ENCODE data around the gene CYB561D2.
"Not testable (repeated sequence)": the region's sequence is repeated elsewhere in the genome, so short reads cannot be mapped to it uniquely, and the experiment has no call there.

Gene CYB561D2, protein sequence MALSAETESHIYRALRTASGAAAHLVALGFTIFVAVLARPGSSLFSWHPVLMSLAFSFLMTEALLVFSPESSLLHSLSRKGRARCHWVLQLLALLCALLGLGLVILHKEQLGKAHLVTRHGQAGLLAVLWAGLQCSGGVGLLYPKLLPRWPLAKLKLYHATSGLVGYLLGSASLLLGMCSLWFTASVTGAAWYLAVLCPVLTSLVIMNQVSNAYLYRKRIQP

DNA sequence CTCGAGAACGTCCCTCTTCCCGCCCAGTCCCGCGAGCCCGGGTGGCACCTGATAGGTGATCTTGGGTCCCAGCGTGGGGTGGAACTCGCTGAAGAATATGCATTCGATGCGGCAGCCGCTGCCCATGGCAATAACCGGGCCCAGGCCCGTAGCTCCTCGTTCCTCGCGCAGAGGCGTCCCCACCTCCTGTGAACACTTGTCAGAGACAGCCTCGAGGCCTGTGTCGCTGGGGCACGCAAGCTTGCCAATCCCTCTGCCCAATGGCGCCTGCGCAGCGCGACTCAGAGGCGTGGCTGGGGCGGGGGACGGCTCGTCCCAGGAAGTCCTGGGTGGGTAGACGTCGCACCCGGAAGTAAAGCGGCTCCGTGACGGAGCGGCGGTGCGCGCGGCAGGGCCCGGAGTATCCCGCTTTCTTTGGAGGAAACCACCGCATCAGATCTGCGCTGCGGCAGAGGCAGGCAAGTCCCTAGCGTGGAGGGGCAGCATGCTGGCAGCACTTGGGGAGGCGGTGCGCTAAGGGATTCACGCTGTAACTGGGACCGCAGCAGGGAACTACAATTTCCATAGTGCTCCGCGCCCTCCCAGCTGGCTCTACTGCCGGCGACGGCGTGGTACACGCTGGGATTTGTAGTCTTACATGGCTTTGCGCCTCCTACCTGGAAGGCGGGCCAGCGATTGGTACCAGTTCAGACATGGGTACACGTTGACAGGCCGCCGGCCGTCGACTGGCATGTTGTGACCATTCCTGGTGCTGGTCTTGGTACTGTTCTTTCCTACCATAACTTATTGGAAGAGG is at the start of gene CYB561D2, which contains the start of gene NPRL2:
TSS of gene CYB561D2 (plus strand) at position 336 of the 796 bp plus-strand sequence. CDS start 572 bp downstream, outside the sequence.
TSS of gene NPRL2 (minus strand) at position 249 of the 796 bp plus-strand sequence. CDS start at position 126, 123 bp downstream.
- DNase-seq, result peak; percentile 89

DNA sequence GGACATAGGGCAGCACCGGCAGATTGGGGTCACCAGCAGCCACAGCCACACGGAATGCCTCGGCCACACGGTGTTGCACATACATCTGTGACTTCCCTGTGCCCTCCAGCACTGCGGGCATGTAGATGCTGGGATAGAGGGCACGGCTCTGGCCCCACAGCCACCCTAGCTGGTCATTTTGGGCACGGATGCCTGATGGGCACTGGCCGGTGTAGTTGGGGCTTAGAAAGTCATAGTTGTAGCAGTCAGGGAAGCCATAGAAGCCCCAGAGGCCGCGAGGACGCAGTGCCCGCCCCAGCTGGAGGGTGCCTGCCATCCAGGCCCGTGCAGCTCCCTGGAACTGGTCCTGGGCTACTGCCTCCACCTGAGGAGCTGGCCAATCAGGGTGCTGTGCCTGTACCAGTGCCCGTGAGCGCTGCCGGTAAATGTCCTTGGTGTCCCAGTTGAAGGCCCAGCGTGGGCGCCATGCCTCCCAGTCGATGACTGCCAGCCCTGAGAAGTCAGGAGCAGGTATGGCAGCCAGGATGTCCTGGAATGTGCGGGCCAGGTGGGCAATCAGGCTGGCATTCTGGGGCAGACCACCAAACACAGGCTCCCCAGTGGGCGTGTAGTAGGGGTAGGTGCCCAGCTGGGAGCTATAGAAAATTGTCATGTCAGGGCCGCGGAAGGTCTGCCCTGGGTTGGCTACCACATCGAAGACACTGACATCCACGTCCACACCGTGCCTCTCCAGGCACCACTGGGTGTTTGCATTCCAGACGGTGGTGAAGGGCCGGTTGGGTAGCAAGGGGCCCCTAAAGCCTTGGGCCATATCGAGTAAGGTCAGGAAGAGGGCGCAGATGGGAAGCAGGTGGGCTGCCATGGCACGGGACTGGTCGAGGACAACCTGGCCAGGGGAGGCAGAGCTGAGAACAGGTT is 48.3 kb upstream of the CYB561D2 start:
- DNase-seq, result no peak

DNA sequence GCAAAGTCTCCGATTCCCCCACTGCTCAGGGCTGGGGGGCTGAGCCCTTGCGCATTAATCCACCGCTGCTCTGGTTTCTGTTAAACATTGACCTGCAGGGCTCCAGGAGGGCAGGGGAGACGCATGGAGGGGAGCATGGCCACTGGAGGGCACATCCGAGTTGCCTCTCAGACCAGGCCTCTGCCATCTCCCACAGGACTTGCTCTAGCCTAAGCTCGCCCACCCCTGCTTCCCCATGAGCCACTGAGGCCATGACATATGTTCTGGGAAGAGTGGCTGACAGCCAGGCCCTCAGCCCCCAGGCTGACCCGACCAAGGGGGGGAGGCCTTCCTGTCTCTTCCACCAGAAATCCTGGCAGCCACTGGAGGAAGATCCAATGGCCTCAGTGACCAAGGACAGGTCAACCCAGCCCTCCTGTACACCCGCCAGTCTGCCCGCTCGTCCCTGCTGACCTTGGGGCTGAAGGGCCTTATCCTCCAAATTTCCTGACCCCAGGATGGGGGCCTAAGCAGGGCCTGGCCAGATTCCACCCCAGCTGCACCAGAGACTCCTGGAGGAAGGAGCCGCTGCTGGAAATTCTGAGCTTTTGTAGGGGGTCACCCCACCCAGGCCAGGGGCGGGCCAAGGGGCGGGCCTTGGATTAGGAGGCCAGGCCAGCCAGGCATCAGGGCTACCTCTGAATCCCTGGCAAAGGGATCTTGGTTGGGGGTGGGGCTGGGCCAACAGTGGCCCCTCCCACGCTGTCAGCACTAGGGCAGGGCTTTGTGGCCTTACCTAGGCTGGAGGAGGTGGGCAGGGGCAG is 47.4 kb upstream of the CYB561D2 start, which contains the start of gene HYAL1:
TSS of gene HYAL1 (minus strand) at position 562 of the 803 bp plus-strand sequence. CDS start 618 bp downstream, outside the sequence.
- DNase-seq, result no peak

DNA sequence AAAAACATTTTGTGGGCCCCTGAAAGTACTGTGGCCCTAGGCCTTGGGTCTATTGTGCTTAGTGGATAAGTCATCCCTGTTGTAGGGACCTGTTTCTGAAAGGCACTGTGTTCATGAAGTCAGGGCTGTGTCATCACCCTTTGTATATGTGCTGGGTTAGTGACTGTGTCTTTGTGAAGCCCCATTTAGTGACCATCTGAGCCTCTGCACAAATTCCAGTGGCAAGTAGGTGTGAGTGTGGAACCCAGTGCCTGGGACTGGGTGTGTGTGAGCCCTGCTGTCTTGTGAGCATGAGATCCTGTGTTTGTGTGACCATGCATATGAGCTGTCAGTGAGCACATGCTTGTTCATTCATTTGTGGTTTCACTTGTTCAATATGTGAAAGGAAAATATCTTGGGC is 46.1 kb upstream of the CYB561D2 start:
- no peak for DNase-seq

DNA sequence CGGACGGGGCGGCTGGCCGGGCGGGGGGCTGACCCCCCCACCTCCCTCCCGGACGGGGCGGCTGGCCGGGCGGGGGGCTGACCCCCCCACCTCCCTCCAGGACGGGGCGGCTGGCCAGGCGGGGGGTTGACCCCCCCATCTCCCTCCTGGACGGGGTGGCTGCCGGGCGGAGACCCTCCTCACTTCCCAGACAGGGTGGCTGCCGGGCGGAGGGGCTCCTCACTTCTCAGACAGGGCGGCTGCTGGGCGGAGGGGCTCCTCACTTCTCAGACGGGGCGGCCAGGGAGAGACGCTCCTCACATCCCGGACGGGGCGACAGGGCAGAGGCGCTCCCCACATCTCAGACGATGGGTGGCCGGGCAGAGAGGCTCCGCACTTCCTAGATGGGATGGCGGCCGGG is 38.6 kb upstream of the CYB561D2 start:
- not testable (repeated sequence) for DNase-seq

DNA sequence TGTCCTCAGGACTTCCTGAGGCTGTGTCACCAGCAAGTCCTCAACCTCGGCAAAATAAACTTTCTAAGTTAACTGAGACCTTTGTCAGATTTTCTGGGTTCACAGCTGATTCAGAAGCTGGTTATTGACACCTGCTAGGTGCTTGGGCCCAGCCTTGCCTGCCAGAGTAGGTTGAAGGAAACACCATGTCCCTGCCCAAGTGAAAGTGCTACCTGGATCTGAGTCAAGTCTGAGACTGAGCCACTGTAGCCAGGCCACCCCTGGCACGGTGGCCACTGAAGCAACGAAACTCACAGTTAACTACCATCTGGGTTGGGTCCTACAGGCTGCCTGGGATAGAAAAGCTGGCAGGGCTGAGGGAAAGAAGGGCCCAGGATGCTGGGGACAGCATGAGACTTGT is 36.3 kb upstream of the CYB561D2 start:
- no peak for DNase-seq

GRCh38 chr3:50314816-50315215 is 35.8 kb upstream of the CYB561D2 start:
- DNase-seq, result no peak

GRCh38 chr3:50316657-50317242 is 33.9 kb upstream of the CYB561D2 start:
- no peak for DNase-seq

GRCh38 chr3:50317300-50317699 is 33.4 kb upstream of the CYB561D2 start:
- DNase-seq, result no peak

GRCh38 chr3:50318163-50318562 is 32.5 kb upstream of the CYB561D2 start:
- no peak for DNase-seq

GRCh38 chr3:50318615-50319014 is 32.0 kb upstream of the CYB561D2 start:
- no peak for DNase-seq

DNA sequence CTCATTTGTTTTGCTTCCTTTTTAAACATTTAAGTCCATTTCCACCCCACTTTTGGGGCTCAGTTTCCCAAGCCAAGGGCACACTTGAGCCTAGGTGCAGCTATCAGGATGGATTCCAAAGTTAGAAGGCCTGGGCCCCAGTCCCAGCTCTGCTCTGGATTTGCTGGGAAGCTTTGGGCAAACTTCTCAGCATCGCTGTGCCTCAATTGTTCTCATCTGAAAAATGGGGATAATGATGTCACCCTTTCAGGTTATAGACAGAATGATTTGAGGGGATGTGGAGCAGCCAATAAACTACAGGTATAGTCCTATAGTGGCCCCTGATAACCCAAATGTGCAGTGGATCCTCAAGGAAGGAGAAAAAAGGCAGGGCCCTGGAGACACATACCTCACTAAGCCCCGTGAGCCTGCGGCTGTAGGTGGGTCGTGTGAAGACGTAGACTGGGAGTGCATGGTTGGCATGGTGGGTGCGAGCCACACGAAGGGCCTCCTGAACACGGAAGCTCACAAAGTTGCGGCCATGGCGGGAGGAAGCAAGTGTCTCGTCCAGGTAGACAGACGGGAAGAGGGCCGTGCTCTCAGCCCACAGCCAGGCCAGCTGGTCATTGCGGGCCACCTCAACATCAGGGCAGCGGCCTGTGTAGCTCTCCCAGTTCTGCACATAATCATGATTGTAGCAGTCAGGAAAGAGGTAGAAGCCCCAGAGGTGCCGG is 31.3 kb upstream of the CYB561D2 start:
- no peak for DNase-seq

DNA sequence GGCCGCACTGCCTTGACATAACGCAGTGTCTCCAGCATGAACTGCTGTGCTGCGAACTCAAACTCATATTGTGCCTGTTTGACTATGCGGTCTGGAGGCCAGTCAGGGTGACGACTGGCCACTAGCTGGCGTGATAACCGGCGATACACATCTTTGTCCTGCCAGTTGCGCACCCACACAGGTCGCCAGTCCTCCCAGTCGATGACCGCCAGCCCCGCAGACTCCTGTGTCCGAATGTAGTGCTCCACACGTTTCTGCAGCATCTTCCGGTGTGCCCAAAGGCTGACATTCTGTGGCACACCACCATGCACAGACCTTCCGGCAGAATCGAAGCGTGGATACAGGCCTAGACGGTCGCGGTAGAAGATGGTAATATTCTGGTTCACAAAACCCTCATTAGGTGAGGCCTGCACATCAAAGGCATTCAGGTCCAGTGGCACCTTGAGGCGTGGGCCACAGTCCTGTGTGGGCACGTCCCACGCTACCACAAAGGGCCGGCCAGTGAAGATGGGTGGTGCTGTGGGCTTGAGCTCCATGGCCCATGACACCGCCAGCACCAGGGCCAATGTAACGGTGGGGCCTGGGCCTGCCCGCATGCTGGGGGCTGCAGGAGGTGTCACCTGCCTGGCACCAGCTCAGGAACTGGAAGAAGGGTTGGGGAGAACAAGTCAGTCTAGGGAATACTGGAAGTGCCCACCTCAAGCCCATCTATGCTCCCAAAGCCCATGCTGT is 30.6 kb upstream of the CYB561D2 start:
- DNase-seq, result no peak

DNA sequence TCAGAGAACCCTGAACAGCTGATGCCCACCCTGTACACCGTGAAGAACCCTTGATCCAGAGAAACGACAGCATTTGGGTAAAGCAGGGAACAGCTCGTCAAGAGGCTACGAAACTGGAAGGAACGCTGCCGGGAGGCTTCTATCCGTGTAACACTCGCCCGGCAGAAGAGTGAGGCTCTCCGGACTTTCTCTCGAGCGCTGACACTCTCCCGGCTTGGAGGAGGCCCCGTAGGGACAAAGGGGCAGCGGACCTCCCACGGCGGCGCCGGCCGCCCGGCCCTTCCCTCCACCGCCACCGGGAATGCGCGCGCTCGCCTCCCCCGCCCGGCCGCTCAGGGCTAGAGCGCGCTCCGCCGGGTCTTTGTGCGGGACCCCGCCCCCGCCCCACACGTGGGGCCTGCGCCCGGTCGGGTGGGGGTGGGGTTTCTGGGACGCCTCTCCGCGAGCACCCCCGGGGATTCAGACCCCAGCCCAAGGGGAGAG is 29.8 kb upstream of the CYB561D2 start:
- peak; percentile 71 for DNase-seq

GRCh38 chr3:50321336-50322114 is 29.1 kb upstream of the CYB561D2 start:
- DNase-seq, result peak; percentile 94

DNA sequence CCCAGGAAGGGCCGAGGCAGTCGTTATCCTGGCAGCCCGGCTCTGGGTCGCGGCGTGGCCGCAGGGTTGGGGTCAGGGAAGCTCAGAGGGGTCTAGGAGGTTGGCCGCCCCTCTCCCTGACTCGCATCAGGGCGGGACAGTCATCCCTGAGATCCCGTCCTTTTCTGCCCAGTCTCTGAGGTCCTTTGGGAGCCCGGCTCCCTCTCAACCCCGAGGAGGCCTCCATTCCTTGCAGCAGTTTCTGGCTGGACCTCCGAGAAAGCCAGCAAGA is 28.6 kb upstream of the CYB561D2 start:
- DNase-seq, result no peak

DNA sequence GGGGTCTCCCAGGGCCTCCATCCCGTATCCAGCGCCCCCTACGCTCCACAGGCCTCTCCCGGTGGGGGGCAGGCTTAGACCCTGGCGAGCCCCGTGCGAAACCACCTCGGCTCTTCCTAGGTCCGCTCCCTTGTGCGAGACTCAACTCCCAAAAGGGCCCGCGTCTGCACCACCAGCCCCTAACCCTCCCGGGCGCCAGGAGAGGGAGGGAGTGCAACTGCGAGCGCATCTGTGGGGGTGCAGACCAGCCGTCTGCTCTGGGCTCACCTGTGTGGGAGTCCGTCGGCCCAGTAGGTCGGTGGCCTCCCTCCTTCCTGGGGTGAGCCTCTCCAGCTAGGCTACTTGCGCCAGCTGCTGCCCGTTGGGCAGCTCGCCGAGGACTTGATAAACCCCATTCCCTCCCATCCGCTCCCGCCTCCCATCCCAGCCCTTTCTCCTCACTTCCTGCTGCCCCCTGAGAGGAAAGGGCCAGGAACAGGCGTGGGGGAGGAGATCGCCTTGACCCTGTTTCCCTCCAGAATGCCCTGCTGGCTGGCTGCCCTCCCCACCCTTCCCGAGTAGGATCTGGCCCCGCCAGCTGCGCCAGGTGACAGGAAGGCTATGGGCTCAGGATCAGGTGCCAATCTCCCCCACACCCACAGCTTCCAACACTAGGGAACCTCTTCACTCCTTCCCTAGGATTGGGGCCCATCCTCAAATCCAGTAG is 28.1 kb upstream of the CYB561D2 start, which contains the start of gene HYAL2:
TSS of gene HYAL2 (minus strand) at position 360 of the 706 bp plus-strand sequence. CDS start 2,256 bp downstream, outside the sequence.
- DNase-seq, result no peak

- no peak for DNase-seq
Observed at GRCh38 chr3:50323092-50323600, 27.5 kb upstream of the CYB561D2 start.

Data from NCI-H2227 treated with DMSO at 0.1 percent for 48 hours (cell line).